Measurements from ENCODE around the gene PLA2G4F. TPM values are rescaled to one million over a fixed set of nuclear protein-coding genes. Genes with fewer than 3 reads are reported as not detected.

Gene PLA2G4F
- total RNA-seq, 1 experiment from 2014 or later = 0.87 TPM

GRCh38 chr15:42137461-42138261 lies 18.8 kb downstream of the PLA2G4F start:
- BruUV-seq (replicated peaks) = no TSS peak
- DNase-seq = peak; percentile 13
- intact Hi-C loops (cut with micrococcal nuclease; ENCODE audit: unreplicated experiment) = loop anchor here (1.0 to 5.0 kb wide), 3 partner anchors 55 to 150 kb away; no protein-coding TSS in a partner anchor
- CTCF ChIA-PET = interaction anchor here (1.4 kb wide), 1 partner anchor 72 kb away, joined by 3 read pairs; no protein-coding TSS in a partner anchor
- Mint-ChIP-seq H3K27me3 (ENCODE audit: unreplicated experiment) (peaks cover 28% of the 10 kb centered on the region), H3K4me3 (ENCODE audit: low read depth, unreplicated experiment) (no peak overlapping the region), H3K9me3 (ENCODE audit: low read depth, unreplicated experiment) (peaks cover 3% of the 10 kb centered on the region), H3K36me3 (ENCODE audit: insufficient read depth, unreplicated experiment) (no peaks in the 10 kb centered on the region), H3K27ac (ENCODE audit: unreplicated experiment) (no peak overlapping the region), H3K4me1 (ENCODE audit: low read depth, unreplicated experiment) (no peaks in the 10 kb centered on the region)
- TF ChIP-seq CTCF (IDR thresholded peaks at IDR 0.05; ENCODE audit: unreplicated experiment) = no peak

GRCh38 chr15:42136513-42136912 lies 19.9 kb downstream of the PLA2G4F start:
- H3K36me3 Mint-ChIP-seq (ENCODE audit: insufficient read depth, unreplicated experiment) = no peaks in the 10 kb centered on the region
- TF ChIP-seq CTCF (IDR thresholded peaks at IDR 0.05; ENCODE audit: unreplicated experiment) = no peak
- CTCF ChIA-PET = no interaction called here
- peaks cover 28% of the 10 kb centered on the region for H3K27me3 Mint-ChIP-seq (ENCODE audit: unreplicated experiment)
- no peak overlapping the region for H3K4me3 Mint-ChIP-seq (ENCODE audit: low read depth, unreplicated experiment)
- DNase-seq = no peak
- H3K27ac Mint-ChIP-seq (ENCODE audit: unreplicated experiment) = no peak overlapping the region
- H3K9me3 Mint-ChIP-seq (ENCODE audit: low read depth, unreplicated experiment) = peaks cover 3% of the 10 kb centered on the region
- intact Hi-C loops (cut with micrococcal nuclease; ENCODE audit: unreplicated experiment) = loop anchor here (5.0 kb wide), 2 partner anchors 54 to 149 kb away; no protein-coding TSS in a partner anchor
- no TSS peak for BruUV-seq (replicated peaks)
- H3K4me1 Mint-ChIP-seq (ENCODE audit: low read depth, unreplicated experiment) = no peaks in the 10 kb centered on the region

GRCh38 chr15:42135351-42135750 lies 21.1 kb downstream of the PLA2G4F start:
- DNase-seq = no peak
- CTCF ChIA-PET = interaction anchor here (1.7 kb wide), 1 partner anchor 21 kb away, joined by 4 read pairs; the partner anchor contains the start of gene PLA2G4F
- TF ChIP-seq CTCF (IDR thresholded peaks at IDR 0.05; ENCODE audit: unreplicated experiment) = no peak
- H3K4me1 Mint-ChIP-seq (ENCODE audit: low read depth, unreplicated experiment) = no peaks in the 10 kb centered on the region
- peaks cover 3% of the 10 kb centered on the region for H3K9me3 Mint-ChIP-seq (ENCODE audit: low read depth, unreplicated experiment)
- no peaks in the 10 kb centered on the region for H3K36me3 Mint-ChIP-seq (ENCODE audit: insufficient read depth, unreplicated experiment)
- BruUV-seq (replicated peaks) = no TSS peak
- no peak overlapping the region for H3K27ac Mint-ChIP-seq (ENCODE audit: unreplicated experiment)
- peaks cover 36% of the 10 kb centered on the region for H3K27me3 Mint-ChIP-seq (ENCODE audit: unreplicated experiment)
- intact Hi-C loops (cut with micrococcal nuclease; ENCODE audit: unreplicated experiment) = loop anchor here (5.0 kb wide), 2 partner anchors 53 to 148 kb away; no protein-coding TSS in a partner anchor
- H3K4me3 Mint-ChIP-seq (ENCODE audit: low read depth, unreplicated experiment) = no peak overlapping the region

GRCh38 chr15:42134617-42135245 lies 21.7 kb downstream of the PLA2G4F start:
- Mint-ChIP-seq H3K36me3 (ENCODE audit: insufficient read depth, unreplicated experiment) (no peaks in the 10 kb centered on the region), H3K27ac (ENCODE audit: unreplicated experiment) (no peak overlapping the region), H3K4me3 (ENCODE audit: low read depth, unreplicated experiment) (no peak overlapping the region), H3K27me3 (ENCODE audit: unreplicated experiment) (peaks cover 37% of the 10 kb centered on the region), H3K4me1 (ENCODE audit: low read depth, unreplicated experiment) (no peaks in the 10 kb centered on the region), H3K9me3 (ENCODE audit: low read depth, unreplicated experiment) (peaks cover 3% of the 10 kb centered on the region)
- intact Hi-C loops (cut with micrococcal nuclease; ENCODE audit: unreplicated experiment) = loop anchor here (5.0 kb wide), 2 partner anchors 52 to 147 kb away; no protein-coding TSS in a partner anchor
- no TSS peak for BruUV-seq (replicated peaks)
- TF ChIP-seq CTCF (IDR thresholded peaks at IDR 0.05; ENCODE audit: unreplicated experiment) = no peak
- CTCF ChIA-PET = interaction anchor here (1.7 kb wide), 1 partner anchor 22 kb away, joined by 4 read pairs; the partner anchor contains the start of gene PLA2G4F
- no peak for DNase-seq

Data from Calu3 (cell line).